Karpas-422 (cell line): ENCODE measurements around the gene TMEM185B. TPM values are rescaled to one million over a fixed set of nuclear protein-coding genes. Genes with fewer than 3 reads are reported as not detected.

Experiments
- DNase-seq: peaks from one replicate; pipeline ENCODE4 v3.0.0-alpha.2; 2015
- H2AFZ ChIP-seq: fragments of 200-600 bp; sonication (generic); 2 replicates; pipeline ENCODE4 v1.6.1; 2014; ENCODE audit warnings: antibody characterized with exemption, low read length, mixed read lengths
- H3K27ac ChIP-seq: fragments of 200-600 bp; sonication (generic); 2 replicates; pipeline ENCODE4 v1.5.1; 2014; ENCODE audit warnings: mild to moderate bottlenecking, low read length, moderate library complexity
- H3K27me3 ChIP-seq: fragments of 200-600 bp; sonication (generic); 2 replicates; pipeline ENCODE4 v1.6.1; 2014; ENCODE audit warnings: low read length, mixed read lengths
- H3K36me3 ChIP-seq: fragments of 200-600 bp; sonication (generic); 2 replicates; pipeline ENCODE4 v1.6.1; 2014; ENCODE audit warnings: low read length, mixed read lengths; ENCODE audit not compliant: insufficient read depth
- H3K4me1 ChIP-seq: fragments of 200-600 bp; sonication (generic); 2 replicates; pipeline ENCODE4 v1.6.1; 2014; ENCODE audit warnings: mild to moderate bottlenecking, low read length, mixed read lengths
- H3K4me2 ChIP-seq: fragments of 200-600 bp; sonication (generic); 2 replicates; pipeline ENCODE4 v1.6.1; 2014; ENCODE audit warnings: low read length, low read depth, mild to moderate bottlenecking; ENCODE audit not compliant: poor library complexity, severe bottlenecking
- H3K4me3 ChIP-seq: fragments of 200-600 bp; sonication (generic); 2 replicates; pipeline ENCODE4 v1.5.1; 2014; ENCODE audit warnings: mild to moderate bottlenecking, antibody characterized with exemption, low read length, mixed read lengths
- H3K79me2 ChIP-seq: fragments of 200-600 bp; sonication (generic); 2 replicates; pipeline ENCODE4 v1.6.1; 2014; ENCODE audit warnings: mild to moderate bottlenecking, low read length, mixed read lengths
- H3K9ac ChIP-seq: fragments of 200-600 bp; sonication (generic); 2 replicates; pipeline ENCODE4 v1.6.0; 2014; ENCODE audit warnings: low read length
- H3K9me2 ChIP-seq: fragments of 200-600 bp; sonication (generic), shearing (Covaris generic); replicated peaks from 2 replicates; pipeline ENCODE4 v1.6.0; 2014; ENCODE audit warnings: mild to moderate bottlenecking, low read length, moderate library complexity; ENCODE audit not compliant: insufficient read depth
- H3K9me3 ChIP-seq: fragments of 300-700, 200-600 bp; sonication (generic); 2 replicates; pipeline ENCODE4 v1.6.1; 2014; ENCODE audit warnings: low read length, mixed read lengths
- H4K20me1 ChIP-seq: fragments of 200-600 bp; sonication (generic); 2 replicates; pipeline ENCODE4 v1.6.1; 2014; ENCODE audit warnings: mild to moderate bottlenecking, antibody characterized with exemption, low read length, low read depth; ENCODE audit not compliant: insufficient read depth
- total RNA-seq: library from RNA; depleted of rRNA; stranded (reverse); fragments of >200 nt; shearing (Covaris generic); gene quantifications from 2 replicates; pipeline ENCODE4 v1.2.3, GENCODE V29; 2014; ENCODE audit warnings: low replicate concordance

The TMEM185B gene
- total RNA-seq, 1 experiment from 2014 or later = 13.0 TPM

DNA sequence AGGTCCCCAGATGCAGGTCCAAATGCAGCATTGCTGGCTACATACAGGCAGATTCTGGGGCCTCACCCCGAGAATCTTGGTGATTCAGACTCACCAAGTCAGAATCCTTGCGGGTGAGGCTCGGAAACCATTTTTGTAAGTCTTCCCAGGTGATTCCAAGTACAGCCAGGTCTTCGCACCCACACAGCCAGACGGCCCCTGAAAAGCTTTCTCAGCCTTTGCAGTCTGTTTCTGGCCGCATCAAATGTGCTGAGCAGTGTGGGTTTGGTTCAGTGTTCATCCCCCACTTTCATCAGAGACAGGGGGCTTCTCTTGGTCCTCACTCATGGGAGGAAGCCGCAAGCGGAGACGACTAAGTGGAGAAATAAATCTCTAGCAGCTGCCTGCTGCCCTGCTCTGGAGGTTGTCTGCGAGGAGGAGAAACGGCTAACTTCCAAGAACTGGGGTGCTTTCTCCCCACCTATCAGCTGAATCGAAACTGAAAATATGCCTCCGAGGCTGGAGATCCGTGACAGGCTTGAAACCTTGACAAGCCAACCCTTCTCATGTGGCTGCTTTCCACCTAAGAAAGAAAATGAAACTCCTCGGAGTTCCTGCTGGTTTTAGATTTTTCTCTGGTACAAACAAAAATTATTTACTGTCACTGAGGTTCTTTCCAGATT lies 8.9 kb upstream of the TMEM185B start:
- Histone ChIP-seq H3K4me3 (peak overlapping the region; percentile 50), H3K4me1 (peaks cover 17% of the 10 kb centered on the region), H3K36me3 (no peaks in the 10 kb centered on the region), H3K9me3 (no peaks in the 10 kb centered on the region), H3K9ac (peak overlapping the region; percentile 41), H3K27ac (no peak overlapping the region), H3K9me2 (no peaks in the 10 kb centered on the region), H3K4me2 (peak overlapping the region; percentile 68), H2AFZ (peak overlapping the region; percentile 26; the same call in 1 of the 2 replicates), H3K27me3 (no peaks in the 10 kb centered on the region), H4K20me1 (no peaks in the 10 kb centered on the region), H3K79me2 (no peaks in the 10 kb centered on the region)
- peak; percentile 48 for DNase-seq

- Histone ChIP-seq H3K79me2 (no peaks in the 10 kb centered on the region), H4K20me1 (no peaks in the 10 kb centered on the region), H3K27ac (no peak overlapping the region), H3K4me2 (no peak overlapping the region), H3K9me3 (no peaks in the 10 kb centered on the region), H3K36me3 (no peaks in the 10 kb centered on the region), H2AFZ (0 out of 2 replicates have a peak overlapping the region, but pooled peaks have one; percentile 26), H3K4me1 (peaks cover 17% of the 10 kb centered on the region), H3K9ac (no peak overlapping the region), H3K9me2 (no peaks in the 10 kb centered on the region), H3K27me3 (no peaks in the 10 kb centered on the region), H3K4me3 (no peak overlapping the region; the same call in 1 of the 2 replicates)
- no peak for DNase-seq
These were observed 8.4 kb upstream of the TMEM185B start for GRCh38 chr2:120231564-120231973.

DNA sequence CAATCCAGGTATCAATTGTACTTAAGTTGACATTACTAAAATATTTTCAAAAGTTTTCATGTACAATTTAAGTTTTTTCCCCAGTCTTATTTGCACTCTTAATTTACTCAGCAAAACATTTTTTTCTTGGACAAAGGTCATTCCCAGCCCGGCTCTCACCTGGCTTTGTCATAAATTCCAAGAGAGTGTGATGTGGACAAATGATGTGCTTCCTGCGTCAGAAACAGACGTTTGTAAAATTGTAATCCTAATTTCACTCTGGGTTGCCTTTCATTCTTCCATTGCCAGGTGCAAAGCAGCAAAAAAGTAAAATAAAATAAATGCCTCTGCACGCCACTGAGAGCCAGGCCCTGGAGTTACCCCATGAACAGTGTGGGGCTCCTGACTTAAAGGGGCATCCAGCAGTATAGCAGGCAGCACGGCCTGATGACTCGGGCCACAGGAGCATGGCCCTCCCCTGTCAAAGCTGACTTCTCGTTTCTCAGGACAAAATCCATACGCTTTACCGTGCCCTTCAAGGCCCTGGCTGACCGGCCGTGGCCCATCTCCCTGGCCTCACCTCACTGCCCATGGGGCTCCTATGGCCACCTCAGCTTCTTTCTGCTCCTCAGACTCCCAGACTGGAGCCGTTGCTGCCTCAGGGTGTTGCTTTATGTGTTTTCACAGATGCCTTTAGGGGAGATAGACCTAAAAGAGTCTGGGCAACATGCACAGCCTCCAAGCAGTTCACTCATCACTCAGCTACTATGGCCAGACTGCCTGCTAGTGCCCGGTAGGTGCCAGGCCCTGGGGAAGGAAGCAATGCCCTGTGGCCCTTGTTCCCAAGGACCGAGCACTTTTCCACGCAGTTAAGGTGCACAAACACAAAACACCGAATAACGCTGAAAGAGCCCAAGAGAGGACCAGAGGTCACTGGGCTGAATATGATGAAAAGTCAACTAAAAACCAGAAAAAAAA lies 7.6 kb upstream of the TMEM185B start:
- Histone ChIP-seq H3K79me2 (no peaks in the 10 kb centered on the region), H3K9me2 (no peaks in the 10 kb centered on the region), H3K36me3 (no peaks in the 10 kb centered on the region), H2AFZ (no peak overlapping the region), H3K9ac (no peak overlapping the region), H3K27ac (no peak overlapping the region), H3K4me3 (no peak overlapping the region), H3K4me1 (peaks cover 17% of the 10 kb centered on the region), H3K27me3 (no peaks in the 10 kb centered on the region), H3K4me2 (no peak overlapping the region), H4K20me1 (no peaks in the 10 kb centered on the region), H3K9me3 (no peaks in the 10 kb centered on the region)
- no peak for DNase-seq

GRCh38 chr2:120229341-120229740 lies 6.1 kb upstream of the TMEM185B start:
- Histone ChIP-seq H3K4me3 (no peak overlapping the region), H3K9me2 (no peaks in the 10 kb centered on the region), H3K4me1 (peaks cover 17% of the 10 kb centered on the region), H3K4me2 (no peak overlapping the region), H3K9me3 (no peaks in the 10 kb centered on the region), H2AFZ (no peak overlapping the region), H3K27ac (no peak overlapping the region), H3K27me3 (no peaks in the 10 kb centered on the region), H3K9ac (no peak overlapping the region), H3K36me3 (no peaks in the 10 kb centered on the region), H3K79me2 (no peaks in the 10 kb centered on the region), H4K20me1 (no peaks in the 10 kb centered on the region)
- no peak for DNase-seq

- no peak overlapping the region for H3K9ac ChIP-seq
- H3K4me1 ChIP-seq = peaks cover 24% of the 10 kb centered on the region
- H2AFZ ChIP-seq = no peak overlapping the region
- H3K36me3 ChIP-seq = no peaks in the 10 kb centered on the region
- no peak overlapping the region for H3K4me3 ChIP-seq
- H3K27me3 ChIP-seq = no peaks in the 10 kb centered on the region
- H3K79me2 ChIP-seq = no peaks in the 10 kb centered on the region
- H3K27ac ChIP-seq = no peak overlapping the region
- no peaks in the 10 kb centered on the region for H4K20me1 ChIP-seq
- H3K9me3 ChIP-seq = no peaks in the 10 kb centered on the region
- H3K4me2 ChIP-seq = no peak overlapping the region
- peak; percentile 53 for DNase-seq
- H3K9me2 ChIP-seq = no peaks in the 10 kb centered on the region
These were observed 5.3 kb upstream of the TMEM185B start for GRCh38 chr2:120228503-120228902.

GRCh38 chr2:120227111-120227991 lies 4.2 kb upstream of the TMEM185B start:
- H3K4me2 ChIP-seq = no peak overlapping the region
- peaks cover 31% of the 10 kb centered on the region for H3K4me1 ChIP-seq
- DNase-seq = no peak

GRCh38 chr2:120226316-120226715 lies 3.1 kb upstream of the TMEM185B start:
- H3K4me2 ChIP-seq = no peak overlapping the region
- no peaks in the 10 kb centered on the region for H4K20me1 ChIP-seq
- no peak overlapping the region for H3K9ac ChIP-seq
- no peak overlapping the region for H2AFZ ChIP-seq
- no peaks in the 10 kb centered on the region for H3K36me3 ChIP-seq
- no peaks in the 10 kb centered on the region for H3K9me3 ChIP-seq
- no peak overlapping the region for H3K4me3 ChIP-seq
- 0 out of 2 replicates have a peak, but pooled peaks cover 7% of the 10 kb centered on the region for H3K79me2 ChIP-seq
- peaks cover 34% of the 10 kb centered on the region for H3K4me1 ChIP-seq
- H3K9me2 ChIP-seq = no peaks in the 10 kb centered on the region
- no peaks in the 10 kb centered on the region for H3K27me3 ChIP-seq
- no peak for DNase-seq
- H3K27ac ChIP-seq = no peak overlapping the region

More at GRCh38 chr2:120227111-120227991, 4.2 kb upstream of the TMEM185B start:
- Histone ChIP-seq H3K27ac (no peak overlapping the region), H4K20me1 (no peaks in the 10 kb centered on the region), H3K36me3 (no peaks in the 10 kb centered on the region), H3K27me3 (no peaks in the 10 kb centered on the region), H3K9ac (no peak overlapping the region), H2AFZ (no peak overlapping the region), H3K79me2 (0 out of 2 replicates have a peak, but pooled peaks cover 4% of the 10 kb centered on the region), H3K4me3 (no peak overlapping the region), H3K9me3 (no peaks in the 10 kb centered on the region), H3K9me2 (no peaks in the 10 kb centered on the region)
